Measurements from ENCODE around the gene ENTREP3.

The ENTREP3 gene

DNA sequence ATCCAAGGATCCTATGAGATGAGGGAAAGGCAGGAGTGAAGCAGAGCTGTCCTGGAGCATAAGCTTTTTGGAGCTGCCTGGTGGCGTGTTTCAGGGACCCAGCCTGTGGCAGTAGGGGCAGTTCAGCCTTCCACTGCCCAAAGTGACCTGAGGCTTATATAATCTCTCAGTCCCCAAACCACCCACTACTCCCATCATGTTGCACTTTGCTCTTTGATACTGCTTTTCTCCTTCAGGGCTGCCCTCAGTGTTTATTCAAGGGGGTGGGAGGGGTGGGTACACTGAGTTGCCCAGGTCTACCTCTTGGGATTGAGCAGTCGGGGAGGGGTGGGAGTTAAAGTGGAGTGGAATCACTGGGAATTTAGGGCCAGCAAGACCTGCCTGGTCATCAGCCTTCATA lies 31.3 kb upstream of the ENTREP3 start:
- no peak for DNase-seq (ENCODE audit: low read depth)
- no peak overlapping the region for H3K4me3 ChIP-seq (ENCODE audit: control insufficient read depth, low read depth, low read length)
- TF ChIP-seq, protein P1, sequence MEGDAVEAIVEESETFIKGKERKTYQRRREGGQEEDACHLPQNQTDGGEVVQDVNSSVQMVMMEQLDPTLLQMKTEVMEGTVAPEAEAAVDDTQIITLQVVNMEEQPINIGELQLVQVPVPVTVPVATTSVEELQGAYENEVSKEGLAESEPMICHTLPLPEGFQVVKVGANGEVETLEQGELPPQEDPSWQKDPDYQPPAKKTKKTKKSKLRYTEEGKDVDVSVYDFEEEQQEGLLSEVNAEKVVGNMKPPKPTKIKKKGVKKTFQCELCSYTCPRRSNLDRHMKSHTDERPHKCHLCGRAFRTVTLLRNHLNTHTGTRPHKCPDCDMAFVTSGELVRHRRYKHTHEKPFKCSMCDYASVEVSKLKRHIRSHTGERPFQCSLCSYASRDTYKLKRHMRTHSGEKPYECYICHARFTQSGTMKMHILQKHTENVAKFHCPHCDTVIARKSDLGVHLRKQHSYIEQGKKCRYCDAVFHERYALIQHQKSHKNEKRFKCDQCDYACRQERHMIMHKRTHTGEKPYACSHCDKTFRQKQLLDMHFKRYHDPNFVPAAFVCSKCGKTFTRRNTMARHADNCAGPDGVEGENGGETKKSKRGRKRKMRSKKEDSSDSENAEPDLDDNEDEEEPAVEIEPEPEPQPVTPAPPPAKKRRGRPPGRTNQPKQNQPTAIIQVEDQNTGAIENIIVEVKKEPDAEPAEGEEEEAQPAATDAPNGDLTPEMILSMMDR (conservative IDR thresholded peaks at IDR 0.05; ENCODE audit: control insufficient read depth, insufficient read depth, low read depth, low read length), result no peak

DNA sequence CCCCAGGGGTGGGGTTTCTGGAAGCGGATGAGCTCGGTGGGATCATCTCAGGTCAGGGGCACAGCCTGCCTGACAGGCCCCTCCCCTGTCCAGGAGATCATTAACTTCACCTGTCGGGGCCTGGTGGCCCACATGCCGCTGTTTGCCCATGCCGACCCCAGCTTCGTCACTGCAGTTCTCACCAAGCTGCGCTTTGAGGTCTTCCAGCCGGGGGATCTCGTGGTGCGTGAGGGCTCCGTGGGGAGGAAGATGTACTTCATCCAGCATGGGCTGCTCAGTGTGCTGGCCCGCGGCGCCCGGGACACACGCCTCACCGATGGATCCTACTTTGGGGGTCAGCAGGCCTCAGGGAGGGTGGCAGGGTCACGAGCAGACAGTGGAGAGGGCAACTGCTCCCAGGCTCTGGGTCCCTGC lies 30.4 kb upstream of the ENTREP3 start:
- H3K4me3 ChIP-seq (ENCODE audit: control insufficient read depth, low read depth, low read length), result no peak overlapping the region
- DNase-seq (ENCODE audit: low read depth), result no peak
- TF ChIP-seq, protein P1 (conservative IDR thresholded peaks at IDR 0.05; ENCODE audit: control insufficient read depth, insufficient read depth, low read depth, low read length), result no peak

DNA sequence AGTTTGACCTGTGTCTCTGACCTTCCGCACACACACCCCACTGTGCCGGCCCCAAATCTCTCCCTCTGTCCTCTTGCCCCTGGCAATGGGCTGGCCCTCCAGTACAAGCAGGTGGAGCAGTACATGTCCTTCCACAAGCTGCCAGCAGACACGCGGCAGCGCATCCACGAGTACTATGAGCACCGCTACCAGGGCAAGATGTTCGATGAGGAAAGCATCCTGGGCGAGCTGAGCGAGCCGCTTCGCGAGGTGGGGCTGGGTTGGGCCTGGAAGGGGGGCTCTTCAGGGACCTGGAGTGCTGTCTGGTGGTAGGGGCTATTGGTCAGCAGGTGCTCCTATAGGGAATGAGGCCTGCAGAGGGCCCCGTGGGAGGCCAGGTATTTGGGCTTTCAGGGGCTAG lies 29.8 kb upstream of the ENTREP3 start:
- no peak for DNase-seq (ENCODE audit: low read depth)
- no peak overlapping the region for H3K4me3 ChIP-seq (ENCODE audit: control insufficient read depth, low read depth, low read length)
- TF ChIP-seq, protein P1 (conservative IDR thresholded peaks at IDR 0.05; ENCODE audit: control insufficient read depth, insufficient read depth, low read depth, low read length), result no peak

DNA sequence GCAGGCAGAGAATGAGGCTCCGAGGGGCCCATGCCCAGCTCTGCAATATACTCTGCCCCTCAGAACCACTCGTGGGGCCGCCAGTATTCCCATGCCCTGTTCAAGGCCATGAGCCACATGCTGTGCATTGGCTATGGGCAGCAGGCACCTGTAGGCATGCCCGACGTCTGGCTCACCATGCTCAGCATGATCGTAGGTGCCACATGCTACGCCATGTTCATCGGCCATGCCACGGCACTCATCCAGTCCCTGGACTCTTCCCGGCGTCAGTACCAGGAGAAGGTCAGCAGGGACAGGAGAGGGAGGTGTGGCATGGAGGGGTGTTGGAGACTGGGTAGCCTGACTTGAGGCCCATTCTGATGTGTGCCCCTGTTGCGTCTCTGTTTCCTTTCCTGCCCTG lies 29.2 kb upstream of the ENTREP3 start:
- DNase-seq (ENCODE audit: low read depth), result no peak

DNA sequence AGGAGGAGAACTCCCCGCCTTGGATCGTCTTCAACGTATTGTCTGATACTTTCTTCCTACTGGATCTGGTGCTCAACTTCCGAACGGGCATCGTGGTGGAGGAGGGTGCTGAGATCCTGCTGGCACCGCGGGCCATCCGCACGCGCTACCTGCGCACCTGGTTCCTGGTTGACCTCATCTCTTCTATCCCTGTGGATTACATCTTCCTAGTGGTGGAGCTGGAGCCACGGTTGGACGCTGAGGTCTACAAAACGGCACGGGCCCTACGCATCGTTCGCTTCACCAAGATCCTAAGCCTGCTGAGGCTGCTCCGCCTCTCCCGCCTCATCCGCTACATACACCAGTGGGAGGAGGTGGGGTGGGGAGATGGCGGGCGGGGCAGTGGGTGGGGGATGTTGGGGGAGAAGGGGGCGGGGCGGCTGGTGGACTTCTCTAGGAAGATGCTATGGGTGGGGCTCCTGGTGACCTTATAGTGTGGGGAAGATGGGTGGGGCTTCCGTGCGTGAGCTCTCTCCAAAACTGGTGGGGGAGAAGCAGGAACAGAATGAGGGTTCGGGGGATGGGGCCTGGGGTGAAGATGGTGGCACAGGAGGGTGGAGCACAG lies 27.3 kb upstream of the ENTREP3 start:
- DNase-seq (ENCODE audit: low read depth), result no peak
- H3K4me3 ChIP-seq (ENCODE audit: control insufficient read depth, low read depth, low read length), result no peak overlapping the region
- TF ChIP-seq, protein P1 (conservative IDR thresholded peaks at IDR 0.05; ENCODE audit: control insufficient read depth, insufficient read depth, low read depth, low read length), result no peak

More for the DNA sequence above, 29.2 kb upstream of the ENTREP3 start:
- TF ChIP-seq, protein P1 (conservative IDR thresholded peaks at IDR 0.05; ENCODE audit: control insufficient read depth, insufficient read depth, low read depth, low read length), result no peak
- H3K4me3 ChIP-seq (ENCODE audit: control insufficient read depth, low read depth, low read length), result no peak overlapping the region

DNA sequence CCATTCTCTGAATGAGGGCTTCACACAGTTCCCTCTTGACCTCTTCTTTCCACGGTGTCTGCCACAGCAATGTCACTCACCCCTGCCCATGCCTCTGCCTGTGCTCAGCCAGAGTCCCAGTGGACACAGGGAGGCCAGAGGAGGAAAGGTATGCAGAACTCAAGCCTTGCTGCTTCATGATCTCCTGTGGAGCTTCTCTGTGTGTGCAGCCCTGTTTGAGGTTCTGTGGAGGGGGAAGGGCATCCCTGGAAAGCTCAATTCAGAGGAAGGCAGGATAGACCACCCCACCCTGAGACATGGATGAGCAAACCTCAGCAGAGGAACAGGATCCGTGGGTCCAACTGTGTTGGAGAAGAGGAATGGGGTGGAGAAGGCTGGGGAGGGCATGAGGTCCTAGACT lies 24.0 kb upstream of the ENTREP3 start:
- DNase-seq (ENCODE audit: low read depth), result no peak
- no peak overlapping the region for H3K4me3 ChIP-seq (ENCODE audit: control insufficient read depth, low read depth, low read length)
- TF ChIP-seq, protein P1 (conservative IDR thresholded peaks at IDR 0.05; ENCODE audit: control insufficient read depth, insufficient read depth, low read depth, low read length), result no peak

DNA sequence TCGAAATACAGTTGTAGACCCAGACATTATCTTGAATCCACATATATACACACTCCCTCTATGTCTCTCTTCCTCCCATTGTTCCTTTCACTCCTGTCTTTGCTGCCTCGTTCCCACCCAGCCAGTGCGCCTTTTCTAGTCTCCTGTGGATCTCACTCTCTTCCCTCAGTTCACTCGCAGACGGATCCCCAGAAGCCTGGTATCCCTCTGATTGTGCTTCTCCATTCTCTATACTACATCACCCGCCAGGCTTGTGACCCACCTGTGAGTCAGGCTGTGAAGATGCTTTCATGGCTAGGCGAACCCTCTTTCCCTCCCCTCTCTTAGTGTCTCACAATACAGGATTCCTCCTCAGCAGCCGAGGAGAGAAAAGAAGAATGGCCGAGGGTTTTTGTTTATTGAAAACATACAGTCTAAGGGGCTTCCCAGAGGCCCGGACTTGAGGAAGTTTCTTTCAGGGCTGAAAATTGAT lies 23.4 kb upstream of the ENTREP3 start:
- H3K4me3 ChIP-seq (ENCODE audit: control insufficient read depth, low read depth, low read length), result no peak overlapping the region
- no peak for DNase-seq (ENCODE audit: low read depth)
- TF ChIP-seq, protein P1 (conservative IDR thresholded peaks at IDR 0.05; ENCODE audit: control insufficient read depth, insufficient read depth, low read depth, low read length), result no peak

Data from fibroblast of mammary gland (primary cell).